ENCODE data around the gene CENPX.

CENPX gene

GRCh38 chr17:82011617-82012187, 11.0 kb downstream of the CENPX start:
- TF ChIP-seq, protein P1, sequence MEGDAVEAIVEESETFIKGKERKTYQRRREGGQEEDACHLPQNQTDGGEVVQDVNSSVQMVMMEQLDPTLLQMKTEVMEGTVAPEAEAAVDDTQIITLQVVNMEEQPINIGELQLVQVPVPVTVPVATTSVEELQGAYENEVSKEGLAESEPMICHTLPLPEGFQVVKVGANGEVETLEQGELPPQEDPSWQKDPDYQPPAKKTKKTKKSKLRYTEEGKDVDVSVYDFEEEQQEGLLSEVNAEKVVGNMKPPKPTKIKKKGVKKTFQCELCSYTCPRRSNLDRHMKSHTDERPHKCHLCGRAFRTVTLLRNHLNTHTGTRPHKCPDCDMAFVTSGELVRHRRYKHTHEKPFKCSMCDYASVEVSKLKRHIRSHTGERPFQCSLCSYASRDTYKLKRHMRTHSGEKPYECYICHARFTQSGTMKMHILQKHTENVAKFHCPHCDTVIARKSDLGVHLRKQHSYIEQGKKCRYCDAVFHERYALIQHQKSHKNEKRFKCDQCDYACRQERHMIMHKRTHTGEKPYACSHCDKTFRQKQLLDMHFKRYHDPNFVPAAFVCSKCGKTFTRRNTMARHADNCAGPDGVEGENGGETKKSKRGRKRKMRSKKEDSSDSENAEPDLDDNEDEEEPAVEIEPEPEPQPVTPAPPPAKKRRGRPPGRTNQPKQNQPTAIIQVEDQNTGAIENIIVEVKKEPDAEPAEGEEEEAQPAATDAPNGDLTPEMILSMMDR (IDR thresholded peaks at IDR 0.05; ENCODE audit: extremely low read depth, missing control alignments): no peak
- no peak for DNase-seq (ENCODE audit: low spot score)

GRCh38 chr17:82010575-82011525, 11.8 kb downstream of the CENPX start:
- DNase-seq (ENCODE audit: low spot score): no peak
- TF ChIP-seq, protein P1 (IDR thresholded peaks at IDR 0.05; ENCODE audit: extremely low read depth, missing control alignments): no peak

DNA sequence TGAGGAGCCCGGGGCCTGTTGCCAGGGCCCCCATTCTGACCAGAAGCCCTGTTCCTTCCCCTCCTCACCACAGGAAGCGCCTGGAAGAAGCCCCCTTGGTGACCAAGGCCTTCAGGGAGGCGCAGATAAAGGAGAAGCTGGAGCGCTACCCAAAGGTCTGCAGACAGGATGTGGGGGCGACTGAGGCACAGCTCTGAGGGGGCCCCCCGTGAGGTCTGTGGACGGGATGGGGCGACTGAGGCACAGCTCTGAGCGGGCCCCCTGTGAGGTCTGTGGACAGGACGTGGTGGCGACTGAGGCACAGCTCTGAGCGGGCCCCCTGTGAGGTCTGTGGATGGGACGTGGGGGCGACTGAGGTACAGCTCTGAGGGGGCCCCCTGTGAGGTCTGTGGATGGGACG, 13.3 kb downstream of the CENPX start:
- TF ChIP-seq, protein P1 (IDR thresholded peaks at IDR 0.05; ENCODE audit: extremely low read depth, missing control alignments): no peak
- no peak for DNase-seq (ENCODE audit: low spot score)

GRCh38 chr17:82008941-82009405, 13.7 kb downstream of the CENPX start:
- TF ChIP-seq, protein P1 (IDR thresholded peaks at IDR 0.05; ENCODE audit: extremely low read depth, missing control alignments): no peak
- DNase-seq (ENCODE audit: low spot score): no peak

DNA sequence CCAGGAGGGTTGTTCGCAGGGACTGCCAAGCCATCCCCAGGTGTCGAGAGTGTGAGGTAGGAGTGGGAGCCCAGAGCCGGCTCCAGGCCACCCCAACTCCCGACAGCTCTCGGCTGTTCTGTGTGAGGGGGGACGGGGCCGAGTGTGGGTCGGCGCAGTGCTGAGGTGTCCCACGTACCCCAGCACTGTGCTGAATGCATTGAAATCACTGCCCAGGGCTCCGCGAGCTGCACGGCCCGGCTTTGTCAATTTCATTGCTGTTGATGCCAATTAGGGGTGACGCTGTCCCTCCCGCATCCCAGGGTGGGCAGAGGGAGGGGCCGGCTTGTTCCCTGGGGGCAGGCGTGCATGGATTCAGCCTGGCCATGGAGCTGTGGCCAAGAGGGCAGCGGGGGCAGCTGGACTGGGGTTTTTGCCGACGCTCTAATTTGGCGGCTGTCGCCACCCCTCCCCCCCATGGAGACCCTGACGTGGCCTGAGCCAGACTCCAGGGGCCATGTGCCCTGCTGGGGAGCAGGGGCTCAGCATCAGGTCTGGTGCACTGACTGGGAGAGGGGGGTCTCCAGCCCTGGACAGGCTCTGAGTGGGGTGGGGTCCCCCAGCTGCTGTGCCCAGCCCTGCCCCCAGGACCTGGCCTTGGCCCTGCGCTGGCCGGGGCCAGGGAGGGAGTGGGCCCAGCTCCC, 14.3 kb downstream of the CENPX start:
- no peak for DNase-seq (ENCODE audit: low spot score)
- TF ChIP-seq, protein P1 (IDR thresholded peaks at IDR 0.05; ENCODE audit: extremely low read depth, missing control alignments): no peak

- DNase-seq (ENCODE audit: low spot score): no peak
- TF ChIP-seq, protein P1 (IDR thresholded peaks at IDR 0.05; ENCODE audit: extremely low read depth, missing control alignments): no peak
These were observed 15.0 kb downstream of the CENPX start for GRCh38 chr17:82007495-82008257.
